GM23338 (cell line): ENCODE results near the gene TTC27.

Experiments
- CREB1 ChIP-seq: fragments of 250-450 bp; sonication (Bioruptor Pico); IDR thresholded peaks from 2 replicates; pipeline ENCODE4 v1.5.0; 2020; ENCODE audit warnings: low read depth, mild to moderate bottlenecking, moderate library complexity
- CTCF ChIP-seq, 2 experiments: fragments of 200-600 bp in 1 of 2; sonication (generic) in 1 of 2; conservative IDR thresholded peaks; 2 replicates each; pipeline versions ENCODE4 v1.5.1 to v1.6.1; 2016 to 2017; ENCODE audit warnings: antibody characterized with exemption in 2 of 2, low read depth in 2 of 2, mild to moderate bottlenecking in 2 of 2, moderate library complexity in 1 of 2
- EZH2 ChIP-seq: fragments of 200-600 bp; sonication (generic); IDR thresholded peaks from one replicate; pipeline ENCODE4 v1.8.0; 2017; ENCODE audit warnings: antibody characterized with exemption, mild to moderate bottlenecking, low read depth; ENCODE audit not compliant: unreplicated experiment
- EZH2phosphoT487 ChIP-seq: fragments of 200-600 bp; sonication (generic); IDR thresholded peaks from one replicate; pipeline ENCODE4 v1.8.1; 2018; ENCODE audit warnings: antibody characterized with exemption; ENCODE audit not compliant: unreplicated experiment
- JUNB ChIP-seq: IDR thresholded peaks from one replicate; pipeline ENCODE4 v1.6.1; 2016; ENCODE audit warnings: antibody characterized with exemption; ENCODE audit not compliant: unreplicated experiment
- NANOG ChIP-seq: IDR thresholded peaks from 2 replicates; pipeline ENCODE4 v1.6.1; 2016; ENCODE audit warnings: antibody characterized with exemption, borderline replicate concordance
- POLR2AphosphoS5 ChIP-seq: IDR thresholded peaks from 2 replicates; pipeline ENCODE4 v1.6.1; 2016; ENCODE audit warnings: antibody characterized with exemption, low read depth
- REST ChIP-seq: IDR thresholded peaks from one replicate; pipeline ENCODE4 v1.6.1; 2018; ENCODE audit warnings: antibody characterized with exemption; ENCODE audit not compliant: unreplicated experiment
- STAT1 ChIP-seq: IDR thresholded peaks from one replicate; pipeline ENCODE4 v1.6.1; 2016; ENCODE audit warnings: antibody characterized with exemption; ENCODE audit not compliant: unreplicated experiment
- ZNF114 ChIP-seq: fragments of 250-450 bp; sonication (Bioruptor Pico); IDR thresholded peaks from 2 replicates; pipeline ENCODE4 v1.5.0; 2020; ENCODE audit warnings: mild to moderate bottlenecking, moderate library complexity
- ZNF462 ChIP-seq: fragments of 250-450 bp; sonication (Bioruptor Pico); IDR thresholded peaks from 2 replicates; pipeline ENCODE4 v1.5.0; 2020; ENCODE audit warnings: mild to moderate bottlenecking, moderate library complexity

GRCh38 chr2:32758232-32758631 is 130.4 kb downstream of the TTC27 start:
- TF ChIP-seq EZH2 (no peak), CTCF (conservative IDR thresholded peaks at IDR 0.05; ENCODE audit: low read depth in 2 of 2) (no peak), EZH2phosphoT487 (no peak), CREB1 (CRISPR knock-in tag) (no peak), ZNF114 (no peak), NANOG (no peak), POLR2AphosphoS5 (no peak), REST (no peak), JUNB (no peak), STAT1 (no peak), ZNF462 (CRISPR knock-in tag) (no peak)
